Astrocyte of the spinal cord (primary cell): ENCODE results near the gene TRAPPC10.

Source experiments
- DNase-seq: peaks from one replicate; pipeline ENCODE4 v3.0.0; 2011; ENCODE audit warnings: low read depth, low spot score
- H3K4me3 ChIP-seq: 2 replicates; pipeline ENCODE4 v1.5.1; 2011; ENCODE audit warnings: low read depth, mild to moderate bottlenecking, low read length, moderate library complexity
- CTCF ChIP-seq: IDR thresholded peaks from 2 replicates; pipeline ENCODE4 v1.5.1; 2012; ENCODE audit warnings: low read depth, mild to moderate bottlenecking, low read length, inconsistent platforms
- in situ Hi-C: cut with HindIII; loops from 2 replicates; pipeline ENCODE4 v1.10.0; 2017; ENCODE audit warnings: low sequenced_read_pairs

Gene TRAPPC10

GRCh38 chr21:44087426-44088400, 75.6 kb downstream of the TRAPPC10 start:
- H3K4me3 ChIP-seq: no peak overlapping the region
- in situ Hi-C loops: no loop called here
- no peak for DNase-seq
- TF ChIP-seq CTCF: no peak

GRCh38 chr21:44088401-44088780, 76.3 kb downstream of the TRAPPC10 start:
- DNase-seq: no peak
- no peak for TF ChIP-seq CTCF
- in situ Hi-C loops: no loop called here
- no peak overlapping the region for H3K4me3 ChIP-seq

DNA sequence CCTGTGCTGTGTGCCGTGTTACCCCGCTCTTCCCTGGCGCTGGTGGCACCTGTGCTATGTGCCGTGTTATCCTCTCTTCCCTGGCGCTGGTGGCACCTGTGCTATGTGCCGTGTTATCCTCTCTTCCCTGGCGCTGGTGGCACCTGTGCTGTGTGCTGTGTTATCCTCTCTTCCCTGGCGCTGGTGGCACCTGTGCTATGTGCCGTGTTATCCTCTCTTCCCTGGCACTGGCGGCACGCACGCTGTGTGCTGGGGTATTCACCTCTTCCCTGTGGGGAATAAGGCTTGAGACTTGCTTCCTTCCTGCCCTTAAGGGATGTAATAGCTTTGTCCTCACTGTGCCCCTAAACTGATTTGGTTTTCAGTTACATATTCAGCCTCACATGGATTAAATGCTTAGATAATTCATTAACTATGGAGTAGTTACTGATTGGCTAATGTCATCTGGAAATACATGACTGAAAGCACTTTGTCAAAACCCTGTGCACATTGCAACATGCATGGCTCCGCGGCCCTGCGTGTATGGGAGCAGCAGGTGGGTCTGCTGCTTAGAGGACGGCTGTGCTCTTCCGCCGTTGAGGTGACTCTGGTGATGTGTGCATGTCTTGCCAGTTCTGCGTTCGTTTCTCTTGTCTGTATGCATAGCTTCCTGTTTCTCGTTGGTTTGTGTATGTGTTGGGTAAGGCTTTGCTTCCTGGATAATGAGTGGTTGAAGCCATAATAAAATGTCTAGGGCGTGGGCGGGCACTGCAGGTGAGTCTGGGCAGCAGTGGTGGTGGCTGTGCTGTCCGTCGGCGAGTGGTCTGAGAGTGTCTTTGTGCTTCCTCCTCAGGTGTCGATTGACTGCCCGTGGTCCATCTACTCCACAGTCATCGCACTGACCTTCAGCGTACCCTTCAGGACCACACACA, 77.1 kb downstream of the TRAPPC10 start:
- no peak for TF ChIP-seq CTCF
- in situ Hi-C loops: no loop called here
- H3K4me3 ChIP-seq: no peak overlapping the region
- no peak for DNase-seq

- no peak for DNase-seq
- no peak for TF ChIP-seq CTCF
- in situ Hi-C loops: no loop called here
- H3K4me3 ChIP-seq: no peak overlapping the region
Observed at GRCh38 chr21:44090325-44090724, 78.2 kb downstream of the TRAPPC10 start.

- no peak overlapping the region for H3K4me3 ChIP-seq
- DNase-seq: no peak
- TF ChIP-seq CTCF: no peak
- in situ Hi-C loops: no loop called here
Observed at GRCh38 chr21:44092211-44092610, 80.1 kb downstream of the TRAPPC10 start.

GRCh38 chr21:44093761-44094160, 81.7 kb downstream of the TRAPPC10 start:
- DNase-seq: no peak
- TF ChIP-seq CTCF: no peak
- in situ Hi-C loops: no loop called here

More at GRCh38 chr21:44093761-44094160, 81.7 kb downstream of the TRAPPC10 start:
- no peak overlapping the region for H3K4me3 ChIP-seq
